Smooth muscle cell (in vitro differentiated cells): ENCODE measurements around the gene WFIKKN1. TPM values are rescaled to one million over a fixed set of nuclear protein-coding genes. Genes with fewer than 3 reads are reported as not detected.
"Not testable (repeated sequence)": the region's sequence is repeated elsewhere in the genome, so short reads cannot be mapped to it uniquely, and the experiment has no call there.

Experiments used
- DNase-seq: peaks from one replicate; lab custom pipeline; 2025; ENCODE audit not compliant: unreplicated experiment; lab: John Stamatoyannopoulos, UW
- H2AFZ ChIP-seq: fragments of 200-600 bp; sonication (generic); 2 replicates; pipeline ENCODE4 v1.6.0; 2016; ENCODE audit warnings: antibody characterized with exemption, low read depth, mild to moderate bottlenecking
- H3F3A ChIP-seq: fragments of 200-600 bp; sonication (generic); 2 replicates; pipeline ENCODE4 v1.6.0; 2017; ENCODE audit warnings: antibody characterized with exemption, low read depth
- H3K27ac ChIP-seq: fragments of 200-600 bp; sonication (generic); 2 replicates; pipeline ENCODE4 v1.5.1; 2016; ENCODE audit warnings: low read depth, mild to moderate bottlenecking
- H3K27me3 ChIP-seq: fragments of 200-600 bp; sonication (generic); 2 replicates; pipeline ENCODE4 v1.6.1; 2016; ENCODE audit warnings: low read depth, mild to moderate bottlenecking
- H3K36me3 ChIP-seq: fragments of 200-600 bp; sonication (generic); 2 replicates; pipeline ENCODE4 v1.5.1; 2016; ENCODE audit warnings: low read depth
- H3K4me1 ChIP-seq: fragments of 200-600 bp; sonication (generic); 2 replicates; pipeline ENCODE4 v1.5.1; 2016; ENCODE audit warnings: low read depth
- H3K4me2 ChIP-seq: fragments of 200-600 bp; sonication (generic); 2 replicates; pipeline ENCODE4 v1.6.0; 2016; ENCODE audit warnings: mild to moderate bottlenecking
- H3K4me3 ChIP-seq: fragments of 200-600 bp; sonication (generic); 2 replicates; pipeline ENCODE4 v1.5.1; 2016; ENCODE audit warnings: mild to moderate bottlenecking
- H3K79me2 ChIP-seq: fragments of 200-600 bp; sonication (generic); 2 replicates; pipeline ENCODE4 v1.6.0; 2016; ENCODE audit warnings: low read depth, mild to moderate bottlenecking
- H3K9ac ChIP-seq: fragments of 200-600 bp; sonication (generic); 2 replicates; pipeline ENCODE4 v1.6.0; 2016; ENCODE audit warnings: low read depth
- H3K9me3 ChIP-seq: fragments of 200-600 bp; sonication (generic); replicated peaks from 2 replicates; pipeline ENCODE4 v1.5.1; 2016; ENCODE audit warnings: low read depth
- H4K20me1 ChIP-seq: fragments of 200-600 bp; sonication (generic); 2 replicates; pipeline ENCODE4 v1.6.0; 2016; ENCODE audit warnings: low read depth
- WGBS: methylation state at CpG from one replicate; pipeline ENCODE4 v1.1.7; 2016; ENCODE audit warnings: low lambda C conversion rate; 5-methylcytosine and 5-hydroxymethylcytosine counted together
- polyA plus RNA-seq: library from polyadenylated mRNA; unstranded; fragments of >200 nt; fragmentation: Nextera tagmentation; extraction: Ambion mirVana; gene quantifications from 2 replicates; pipeline ENCODE4 v1.2.1, GENCODE V29; 2016
- total RNA-seq: library from RNA; depleted of rRNA; stranded (reverse); fragments of >200 nt; gene quantifications from 2 replicates; pipeline ENCODE4 v1.2.3, GENCODE V29; 2014
- TF ChIP-seq, protein P1 (sequence below): fragments of 200-600 bp; sonication (generic); IDR thresholded peaks from 2 replicates; pipeline ENCODE4 v1.5.1; 2017; ENCODE audit warnings: borderline replicate concordance, mild to moderate bottlenecking, antibody characterized with exemption; ENCODE audit not compliant: insufficient read depth, poor library complexity, severe bottlenecking

The WFIKKN1 gene
- total and polyA plus RNA-seq, 2 experiments from 2014 or later: 0.77 TPM; not detected in 1

DNA sequence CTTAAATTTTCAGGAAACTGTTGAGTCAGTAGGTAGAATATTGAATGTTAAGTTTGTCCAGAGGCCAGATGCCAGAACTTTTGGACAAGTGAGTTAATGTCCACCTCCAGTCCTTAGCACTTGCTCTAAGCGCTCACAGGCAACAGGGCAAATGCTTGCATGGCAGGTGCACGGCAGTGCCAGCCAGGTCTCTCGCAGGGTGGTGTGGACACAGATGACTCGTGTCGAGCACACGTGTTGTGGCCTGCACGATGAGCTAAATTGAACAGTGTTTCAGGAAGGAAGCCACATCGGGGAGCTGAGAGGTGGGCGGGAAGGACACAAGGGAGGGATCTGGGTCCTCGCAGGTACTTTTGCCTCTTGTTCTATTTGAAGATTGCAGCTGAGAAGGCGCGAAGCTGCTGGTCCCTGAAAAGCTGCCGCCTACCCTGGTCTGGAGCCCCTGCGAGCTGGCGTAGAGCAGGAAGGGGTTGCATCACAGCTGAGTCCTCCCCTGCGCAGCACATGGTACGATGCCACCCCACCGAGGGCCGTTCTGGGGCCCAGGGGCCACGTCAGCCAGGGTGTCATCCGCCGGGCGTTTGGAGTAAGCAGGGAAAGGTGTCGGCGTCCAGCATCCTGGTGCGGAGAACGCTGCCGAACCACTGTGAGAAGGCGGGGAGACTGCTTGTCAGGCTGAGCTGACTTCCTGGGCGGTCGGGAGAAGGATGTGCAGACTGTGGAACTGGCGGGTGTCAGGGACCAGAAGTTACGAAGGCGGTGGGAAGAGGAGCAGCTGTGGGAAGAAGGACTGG is 34.6 kb upstream of the WFIKKN1 start:
- Histone ChIP-seq H3K79me2 (peaks cover 74% of the 10 kb centered on the region), H2AFZ (no peak overlapping the region), H3K9ac (no peak overlapping the region), H3K36me3 (no peaks in the 10 kb centered on the region), H3K4me2 (no peak overlapping the region), H3K4me3 (no peak overlapping the region), H3F3A (no peaks in the 10 kb centered on the region), H3K9me3 (no peaks in the 10 kb centered on the region), H3K27me3 (no peaks in the 10 kb centered on the region), H3K27ac (no peak overlapping the region), H3K4me1 (no peaks in the 10 kb centered on the region), H4K20me1 (peaks cover 96% of the 10 kb centered on the region)
- DNase-seq: no peak
- 95% methylated on average over 31 of the region's 34 CpGs for WGBS
- TF ChIP-seq, protein P1, sequence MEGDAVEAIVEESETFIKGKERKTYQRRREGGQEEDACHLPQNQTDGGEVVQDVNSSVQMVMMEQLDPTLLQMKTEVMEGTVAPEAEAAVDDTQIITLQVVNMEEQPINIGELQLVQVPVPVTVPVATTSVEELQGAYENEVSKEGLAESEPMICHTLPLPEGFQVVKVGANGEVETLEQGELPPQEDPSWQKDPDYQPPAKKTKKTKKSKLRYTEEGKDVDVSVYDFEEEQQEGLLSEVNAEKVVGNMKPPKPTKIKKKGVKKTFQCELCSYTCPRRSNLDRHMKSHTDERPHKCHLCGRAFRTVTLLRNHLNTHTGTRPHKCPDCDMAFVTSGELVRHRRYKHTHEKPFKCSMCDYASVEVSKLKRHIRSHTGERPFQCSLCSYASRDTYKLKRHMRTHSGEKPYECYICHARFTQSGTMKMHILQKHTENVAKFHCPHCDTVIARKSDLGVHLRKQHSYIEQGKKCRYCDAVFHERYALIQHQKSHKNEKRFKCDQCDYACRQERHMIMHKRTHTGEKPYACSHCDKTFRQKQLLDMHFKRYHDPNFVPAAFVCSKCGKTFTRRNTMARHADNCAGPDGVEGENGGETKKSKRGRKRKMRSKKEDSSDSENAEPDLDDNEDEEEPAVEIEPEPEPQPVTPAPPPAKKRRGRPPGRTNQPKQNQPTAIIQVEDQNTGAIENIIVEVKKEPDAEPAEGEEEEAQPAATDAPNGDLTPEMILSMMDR: no peak

DNA sequence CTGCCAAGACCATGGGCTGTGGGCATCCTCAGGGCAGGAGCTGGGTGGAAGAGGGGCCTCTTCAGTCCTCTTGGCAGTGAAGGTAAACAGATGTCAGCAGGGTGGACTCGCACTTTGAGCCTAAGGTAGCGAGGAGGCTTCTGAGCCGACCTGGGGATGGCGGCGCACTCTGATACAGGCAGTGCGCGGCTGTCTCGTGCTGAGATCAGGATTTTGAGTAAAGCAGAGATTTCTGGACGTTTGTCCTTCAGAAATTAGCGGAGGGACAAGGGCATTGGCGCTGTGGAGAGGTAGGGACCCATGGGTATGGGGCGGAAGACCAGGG is 34.1 kb upstream of the WFIKKN1 start:
- WGBS: 96% methylated on average over 12 of the region's 12 CpGs
- no peaks in the 10 kb centered on the region for H3K27me3 ChIP-seq

DNA sequence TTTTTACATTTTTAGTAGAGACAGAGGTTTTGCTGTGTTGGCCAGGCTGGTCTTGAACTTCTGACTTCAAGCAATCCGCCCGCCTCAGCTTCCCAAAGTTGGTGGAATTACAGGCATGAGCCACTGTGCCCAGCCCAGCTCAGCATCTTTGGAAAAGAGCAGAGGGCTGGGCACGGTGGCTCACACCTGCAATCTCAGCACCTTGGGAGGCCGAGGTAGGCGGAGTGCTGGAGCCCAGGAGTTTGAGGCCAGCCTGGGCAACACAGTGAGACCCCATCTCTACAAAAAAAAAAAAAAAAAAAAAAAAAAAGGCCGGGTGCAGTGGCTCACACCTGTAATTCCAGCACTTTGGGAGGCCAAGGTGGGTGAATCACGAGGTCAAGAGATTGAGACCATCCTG is 33.1 kb upstream of the WFIKKN1 start:
- H3K27me3 ChIP-seq, H3K4me1 ChIP-seq, H3F3A ChIP-seq, H2AFZ ChIP-seq, H3K36me3 ChIP-seq, DNase-seq, H3K9ac ChIP-seq, H3K4me3 ChIP-seq, H3K27ac ChIP-seq, H3K9me3 ChIP-seq, H3K4me2 ChIP-seq: not testable (repeated sequence)
- peaks cover 65% of the 10 kb centered on the region for H3K79me2 ChIP-seq
- WGBS: 98% methylated on average over 7 of the region's 7 CpGs
- H4K20me1 ChIP-seq: peaks cover 96% of the 10 kb centered on the region

More for the DNA sequence above, 34.1 kb upstream of the WFIKKN1 start:
- H3K4me3 ChIP-seq: no peak overlapping the region
- TF ChIP-seq, protein P1: no peak
- no peaks in the 10 kb centered on the region for H3F3A ChIP-seq
- no peak overlapping the region for H3K9ac ChIP-seq
- no peak overlapping the region for H3K27ac ChIP-seq
- H3K9me3 ChIP-seq: no peaks in the 10 kb centered on the region
- no peak overlapping the region for H3K4me2 ChIP-seq
- peaks cover 96% of the 10 kb centered on the region for H4K20me1 ChIP-seq
- no peaks in the 10 kb centered on the region for H3K4me1 ChIP-seq
- no peak overlapping the region for H2AFZ ChIP-seq
- H3K79me2 ChIP-seq: peaks cover 71% of the 10 kb centered on the region
- no peak for DNase-seq
- H3K36me3 ChIP-seq: no peaks in the 10 kb centered on the region

DNA sequence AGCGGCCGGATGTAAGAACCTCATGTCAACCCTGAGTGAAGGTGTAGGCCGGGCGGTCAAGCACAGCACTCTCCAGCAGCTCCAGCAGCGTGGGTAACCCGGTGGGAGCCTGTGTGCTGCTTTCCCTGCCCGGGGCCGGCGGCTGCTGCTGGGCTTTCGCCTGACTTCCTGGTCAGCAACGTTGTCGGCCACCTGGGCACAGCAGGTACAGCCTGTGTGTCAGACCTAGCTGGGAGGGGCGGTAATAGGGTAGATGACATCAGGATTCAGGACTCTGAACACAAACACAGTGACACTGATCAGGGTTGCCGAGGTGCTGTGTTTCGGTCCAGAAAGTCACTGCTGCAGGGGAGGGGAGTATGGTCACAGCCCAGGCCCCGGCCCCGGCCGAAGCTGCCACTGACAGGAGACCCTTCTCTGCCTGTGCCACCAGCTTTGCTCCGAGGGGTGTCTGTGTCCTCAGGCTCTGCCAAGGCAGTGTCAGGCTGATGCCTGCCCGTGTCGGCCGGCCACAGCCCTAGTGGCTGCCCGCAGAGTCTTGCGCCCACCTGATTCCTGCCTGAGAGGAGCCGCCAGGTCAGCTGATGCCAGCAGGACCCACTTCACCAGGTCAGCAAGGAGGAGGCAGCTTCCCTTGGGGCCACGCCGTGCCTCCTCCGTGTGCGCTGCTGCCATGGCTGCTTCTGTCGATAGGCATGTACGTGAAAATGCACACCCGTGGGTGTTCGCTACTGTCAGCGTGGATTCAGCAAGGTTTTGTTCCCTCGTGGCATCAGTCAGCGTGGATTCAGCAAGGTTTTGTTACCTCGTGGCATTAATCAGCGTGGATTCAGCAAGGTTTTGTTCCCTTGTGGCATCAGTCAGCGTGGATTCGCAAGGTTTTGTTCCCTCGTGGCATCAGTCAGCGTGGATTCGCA is 31.7 kb upstream of the WFIKKN1 start:
- peaks cover 94% of the 10 kb centered on the region for H4K20me1 ChIP-seq
- WGBS: 98% methylated on average over 43 of the region's 43 CpGs
- TF ChIP-seq, protein P1: no peak
- H3K79me2 ChIP-seq: peaks cover 65% of the 10 kb centered on the region
- no peaks in the 10 kb centered on the region for H3K4me1 ChIP-seq
- DNase-seq: no peak
- H3K9ac ChIP-seq: no peak overlapping the region
- no peaks in the 10 kb centered on the region for H3F3A ChIP-seq
- no peaks in the 10 kb centered on the region for H3K27me3 ChIP-seq
- H3K9me3 ChIP-seq: no peaks in the 10 kb centered on the region
- no peak overlapping the region for H3K27ac ChIP-seq
- H2AFZ ChIP-seq: no peak overlapping the region
- H3K36me3 ChIP-seq: no peaks in the 10 kb centered on the region
- H3K4me2 ChIP-seq: no peak overlapping the region
- H3K4me3 ChIP-seq: no peak overlapping the region
